ENCODE results near the gene TYMS.

TYMS gene

DNA sequence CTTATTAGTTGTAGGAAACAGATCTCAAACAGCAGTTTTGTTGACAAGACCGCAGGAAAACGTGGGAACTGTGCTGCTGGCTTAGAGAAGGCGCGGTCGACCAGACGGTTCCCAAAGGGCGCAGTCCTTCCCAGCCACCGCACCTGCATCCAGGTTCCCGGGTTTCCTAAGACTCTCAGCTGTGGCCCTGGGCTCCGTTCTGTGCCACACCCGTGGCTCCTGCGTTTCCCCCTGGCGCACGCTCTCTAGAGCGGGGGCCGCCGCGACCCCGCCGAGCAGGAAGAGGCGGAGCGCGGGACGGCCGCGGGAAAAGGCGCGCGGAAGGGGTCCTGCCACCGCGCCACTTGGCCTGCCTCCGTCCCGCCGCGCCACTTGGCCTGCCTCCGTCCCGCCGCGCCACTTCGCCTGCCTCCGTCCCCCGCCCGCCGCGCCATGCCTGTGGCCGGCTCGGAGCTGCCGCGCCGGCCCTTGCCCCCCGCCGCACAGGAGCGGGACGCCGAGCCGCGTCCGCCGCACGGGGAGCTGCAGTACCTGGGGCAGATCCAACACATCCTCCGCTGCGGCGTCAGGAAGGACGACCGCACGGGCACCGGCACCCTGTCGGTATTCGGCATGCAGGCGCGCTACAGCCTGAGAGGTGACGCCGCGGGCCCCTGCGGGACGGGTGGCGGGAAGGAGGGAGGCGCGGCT is at the start of gene TYMS:
TYMS (plus strand) TSS at position 343 of the 690 bp plus-strand sequence; CDS start at position 433, 90 bp downstream.
- peak; percentile 64 for DNase-seq

DNA sequence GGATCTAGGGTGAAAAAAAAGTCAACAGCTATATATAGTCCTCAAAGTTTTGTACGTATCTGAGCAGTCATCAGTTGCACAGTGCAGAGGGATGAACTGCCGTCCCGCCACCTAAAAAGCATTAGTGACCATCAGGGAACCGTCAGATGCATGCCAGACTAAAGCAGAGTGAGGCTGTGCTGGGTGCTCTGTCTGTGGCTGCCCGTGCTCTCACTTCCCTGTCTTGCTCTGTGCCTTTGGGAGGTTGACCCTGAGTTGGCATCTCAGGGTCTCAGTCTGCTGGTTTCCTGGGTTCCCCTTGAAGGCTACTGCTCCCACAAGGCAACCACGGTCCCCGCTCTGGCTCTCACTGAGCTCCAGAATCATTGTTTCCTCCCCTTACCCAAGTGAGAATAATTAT is 49.5 kb upstream of the TYMS start:
- no peak for DNase-seq

DNA sequence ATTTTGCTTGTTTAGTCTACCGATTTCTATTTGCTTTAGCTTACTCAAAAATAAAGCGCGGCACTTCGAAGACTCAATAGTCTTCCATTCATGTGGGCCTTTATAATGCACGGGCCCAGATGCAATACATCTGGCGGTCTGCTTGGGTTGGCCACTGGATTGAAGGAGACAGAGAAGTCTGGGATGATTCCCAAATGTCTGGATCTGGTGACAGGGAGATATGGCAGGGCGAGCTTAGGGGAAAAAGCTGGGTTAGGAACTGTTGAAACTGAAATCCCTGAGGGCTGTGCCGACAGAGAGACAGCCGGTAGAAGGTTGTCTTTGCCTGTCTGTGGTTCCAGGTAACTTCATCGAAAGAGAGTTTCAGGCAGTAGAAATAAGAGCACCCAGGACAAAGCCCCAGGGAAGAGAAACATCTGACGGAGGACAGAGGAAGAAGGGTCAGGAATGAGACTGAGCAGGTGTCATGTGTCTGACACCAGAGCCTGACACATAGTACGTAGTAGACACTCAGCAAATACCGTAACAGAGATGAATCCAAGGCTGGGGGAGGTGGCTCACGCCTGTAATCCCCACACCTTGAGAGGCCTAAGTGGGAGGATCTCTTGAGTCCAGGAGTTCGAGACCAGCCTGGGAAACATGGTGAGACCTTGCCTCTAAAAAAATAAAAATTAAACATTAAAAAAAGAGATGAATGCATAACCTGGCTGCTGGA is 47.1 kb upstream of the TYMS start:
- no peak for DNase-seq

GRCh38 chr18:612156-612555 is 45.3 kb upstream of the TYMS start:
- no peak for DNase-seq

- DNase-seq: no peak
These were observed 43.3 kb upstream of the TYMS start for GRCh38 chr18:614193-614592.

DNA sequence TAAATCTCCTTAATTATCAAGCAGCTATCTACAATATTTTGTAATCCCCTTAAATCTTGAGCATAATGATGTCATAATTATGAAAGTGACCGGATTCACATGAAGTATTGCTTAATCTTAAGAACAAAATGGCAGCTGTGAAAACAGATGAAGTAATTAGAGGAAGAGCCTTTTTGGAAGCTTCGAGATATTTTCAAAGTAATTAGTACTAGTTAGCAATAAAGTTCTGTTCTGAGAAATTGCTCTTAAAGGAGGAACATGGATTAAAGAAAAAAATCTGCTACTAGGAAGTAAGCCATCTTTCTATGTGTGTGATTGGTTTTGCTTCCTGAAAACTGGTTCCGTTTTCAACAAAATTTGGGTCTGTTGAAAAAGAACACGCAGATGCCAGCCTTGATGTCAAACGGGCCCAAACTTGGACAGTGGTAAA is 42.3 kb upstream of the TYMS start:
- no peak for DNase-seq

DNA sequence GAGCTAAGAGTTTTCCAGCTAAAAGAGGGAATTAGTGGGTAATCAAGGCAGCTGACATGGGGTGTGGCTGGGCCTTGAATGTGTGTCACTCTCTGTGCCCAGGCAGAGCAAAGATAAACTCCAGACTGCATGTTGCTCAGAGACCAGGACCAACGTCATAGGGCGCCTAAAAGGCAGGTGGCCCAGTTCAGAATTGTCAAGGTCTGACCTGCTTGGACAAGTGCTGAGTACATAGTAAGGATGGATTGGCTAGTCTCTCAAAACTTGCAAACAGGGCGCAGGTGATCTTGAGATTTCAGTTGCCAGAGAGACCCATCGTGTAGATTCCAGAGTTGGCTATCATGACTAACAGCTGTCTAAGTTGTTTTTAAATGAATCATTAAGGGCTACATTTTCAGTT is 41.7 kb upstream of the TYMS start:
- DNase-seq: no peak

DNA sequence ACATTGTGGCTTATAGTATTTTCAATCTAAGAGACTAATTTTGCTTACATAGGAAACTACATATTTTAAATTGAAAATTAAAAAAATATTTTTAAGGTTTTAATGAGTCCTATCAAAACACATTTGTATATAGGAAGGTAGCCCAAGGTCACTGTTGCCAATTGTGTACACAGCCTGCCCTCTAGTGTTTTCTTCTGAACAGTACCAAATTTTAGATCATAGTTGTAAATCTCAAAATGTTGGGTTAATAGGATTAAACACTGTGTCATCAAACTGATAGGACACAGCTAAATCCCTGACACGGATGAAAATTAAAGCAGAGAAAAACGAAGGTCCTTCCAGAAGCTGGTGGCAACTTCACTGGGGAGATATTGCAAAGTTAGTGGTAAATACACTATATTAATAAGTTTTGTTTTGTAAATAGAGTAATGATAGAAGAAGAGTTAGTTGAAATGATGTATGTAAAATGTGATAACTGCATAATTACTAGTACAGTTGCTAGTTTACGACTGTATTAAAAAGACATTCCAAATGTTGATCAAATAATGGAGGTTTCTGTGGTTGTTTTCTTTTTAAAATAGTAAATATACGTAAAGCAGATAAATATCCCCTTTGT is 41.0 kb upstream of the TYMS start:
- DNase-seq: no peak

DNA sequence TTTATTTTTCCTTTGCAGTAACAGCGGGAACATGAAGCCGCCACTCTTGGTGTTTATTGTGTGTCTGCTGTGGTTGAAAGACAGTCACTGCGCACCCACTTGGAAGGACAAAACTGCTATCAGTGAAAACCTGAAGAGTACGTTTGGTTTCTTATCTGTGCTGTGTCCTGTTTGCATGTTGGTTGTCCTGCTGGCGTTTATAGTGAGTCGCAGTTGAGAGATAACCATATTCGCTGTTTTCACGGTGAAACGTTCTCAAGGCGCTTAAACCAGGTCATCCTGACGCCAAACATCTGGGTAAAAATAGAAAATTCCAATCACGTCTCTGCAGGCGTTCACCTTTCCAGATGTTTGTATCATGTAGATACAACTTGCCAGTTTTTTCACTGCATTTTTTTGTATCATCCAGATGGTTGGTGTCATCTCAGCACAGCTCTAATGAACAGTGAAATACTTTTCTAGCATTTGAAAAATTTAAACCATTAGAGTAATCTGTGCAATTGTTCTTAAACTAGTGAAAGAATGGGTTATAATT is 39.4 kb upstream of the TYMS start:
- DNase-seq: no peak

- no peak for DNase-seq
These were observed 38.8 kb upstream of the TYMS start for GRCh38 chr18:618618-619017.

- no peak for DNase-seq
These were observed 36.0 kb upstream of the TYMS start for GRCh38 chr18:621291-622043.

DNA sequence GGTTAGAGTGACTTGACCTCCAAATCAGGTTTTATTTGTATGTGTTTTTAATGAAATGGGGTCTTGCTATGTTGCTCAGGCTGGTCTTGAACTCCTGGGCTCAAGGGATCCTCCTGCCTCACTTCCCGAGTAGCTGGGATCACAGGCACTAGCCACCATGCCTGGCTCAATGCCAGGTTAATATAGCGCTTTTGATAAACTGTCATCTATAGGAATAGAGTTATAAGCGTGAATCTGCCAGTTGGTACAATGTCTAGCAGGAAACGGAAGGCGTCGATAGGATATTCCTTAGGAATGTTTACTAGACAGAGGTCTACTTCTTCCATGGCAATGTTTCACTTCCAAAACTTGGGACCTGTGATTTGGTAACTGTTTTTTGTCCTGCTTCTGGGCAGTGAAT is 35.2 kb upstream of the TYMS start:
- no peak for DNase-seq

DNA sequence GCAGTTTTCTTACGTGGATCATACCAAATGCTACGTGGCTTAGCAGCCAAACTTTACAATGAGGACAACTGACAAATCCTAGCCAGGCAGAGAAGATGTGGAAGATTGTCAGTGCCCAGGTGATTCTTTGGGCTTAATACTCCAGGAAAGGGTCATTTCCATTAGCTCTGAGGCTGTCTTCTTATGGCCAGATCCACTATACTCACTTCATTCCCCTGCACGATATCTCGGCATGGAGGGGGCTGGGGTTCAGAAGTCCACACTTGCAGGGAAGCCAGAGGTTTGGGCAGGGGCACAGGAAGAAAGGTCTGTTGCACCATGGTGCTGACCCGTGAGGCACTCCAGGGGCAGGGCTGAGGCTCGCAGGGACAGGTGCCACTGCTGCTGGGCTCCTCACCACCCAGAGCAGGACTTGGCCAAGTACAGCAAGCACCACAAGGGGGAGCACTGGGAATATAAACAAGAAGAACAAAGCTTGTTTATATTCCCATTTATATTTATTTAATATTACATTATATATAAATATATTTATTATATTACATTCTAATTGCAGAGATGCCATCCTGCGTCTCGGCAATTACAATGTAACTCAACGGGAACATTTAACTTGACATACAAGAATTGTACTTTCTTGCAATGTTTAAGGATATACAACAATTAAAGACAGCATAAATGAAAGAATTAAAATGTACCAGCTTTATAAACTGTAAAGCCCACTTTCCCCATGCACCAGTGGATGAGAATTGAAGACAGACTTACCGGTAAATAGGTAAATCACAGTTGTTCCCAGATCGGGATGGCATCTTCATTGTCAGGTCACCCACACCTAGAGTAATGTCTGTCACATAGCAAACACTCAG is 33.5 kb upstream of the TYMS start:
- DNase-seq: no peak

- no peak for DNase-seq
These were observed 30.2 kb upstream of the TYMS start for GRCh38 chr18:627231-627630.

- DNase-seq: no peak
These were observed 27.9 kb upstream of the TYMS start for GRCh38 chr18:629269-630150.

GRCh38 chr18:631560-631959 is 25.9 kb upstream of the TYMS start:
- no peak for DNase-seq

GRCh38 chr18:634551-635045 is 22.9 kb upstream of the TYMS start:
- DNase-seq: no peak

GRCh38 chr18:635171-635570 is 22.3 kb upstream of the TYMS start:
- DNase-seq: no peak

- DNase-seq: no peak
These were observed 16.2 kb upstream of the TYMS start for GRCh38 chr18:641224-641623.

DNA sequence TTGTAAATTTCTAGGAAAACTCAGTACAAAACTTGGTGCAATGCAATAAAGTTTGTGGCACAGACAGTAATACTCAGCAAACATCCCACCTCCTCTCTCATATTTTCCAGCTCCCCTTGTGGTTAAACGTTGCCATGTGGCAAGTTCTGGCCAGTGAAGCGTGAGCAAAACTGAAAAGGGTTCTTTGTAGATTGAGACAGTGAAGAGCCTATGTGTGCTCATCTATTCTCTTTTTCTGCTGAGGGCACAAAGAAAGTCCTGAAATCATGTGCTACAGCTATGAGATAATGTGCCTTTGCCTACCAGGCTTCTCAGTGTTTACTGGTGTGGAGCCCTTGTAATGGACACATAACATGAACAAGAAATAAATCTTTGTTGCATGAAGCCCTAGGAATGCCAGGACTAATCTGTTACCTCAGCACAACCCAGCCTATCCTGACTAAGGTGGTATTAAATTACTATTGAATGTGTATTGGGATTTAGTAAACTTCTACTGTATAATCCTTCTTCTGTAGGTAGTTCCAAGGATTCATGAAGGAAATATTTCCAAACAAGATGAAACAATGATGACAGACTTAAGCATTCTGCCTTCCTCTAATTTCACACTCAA is 13.0 kb upstream of the TYMS start:
- DNase-seq: no peak

GRCh38 chr18:647304-647703 is 10.1 kb upstream of the TYMS start:
- DNase-seq: no peak

All from NCI-H1417 treated with DMSO at 0.1 percent for 48 hours (cell line).